Fibroblast of skin of scalp (primary cell): ENCODE results near the gene CRYGA.
"Not testable (repeated sequence)": the region's sequence is repeated elsewhere in the genome, so short reads cannot be mapped to it uniquely, and the experiment has no call there.

Source experiments
- DNase-seq: peaks from one replicate; pipeline ENCODE4 v3.0.0-alpha.2; 2013

Gene CRYGA

GRCh38 chr2:208125251-208125650 lies 38.1 kb downstream of the CRYGA start:
- no peak for DNase-seq

DNA sequence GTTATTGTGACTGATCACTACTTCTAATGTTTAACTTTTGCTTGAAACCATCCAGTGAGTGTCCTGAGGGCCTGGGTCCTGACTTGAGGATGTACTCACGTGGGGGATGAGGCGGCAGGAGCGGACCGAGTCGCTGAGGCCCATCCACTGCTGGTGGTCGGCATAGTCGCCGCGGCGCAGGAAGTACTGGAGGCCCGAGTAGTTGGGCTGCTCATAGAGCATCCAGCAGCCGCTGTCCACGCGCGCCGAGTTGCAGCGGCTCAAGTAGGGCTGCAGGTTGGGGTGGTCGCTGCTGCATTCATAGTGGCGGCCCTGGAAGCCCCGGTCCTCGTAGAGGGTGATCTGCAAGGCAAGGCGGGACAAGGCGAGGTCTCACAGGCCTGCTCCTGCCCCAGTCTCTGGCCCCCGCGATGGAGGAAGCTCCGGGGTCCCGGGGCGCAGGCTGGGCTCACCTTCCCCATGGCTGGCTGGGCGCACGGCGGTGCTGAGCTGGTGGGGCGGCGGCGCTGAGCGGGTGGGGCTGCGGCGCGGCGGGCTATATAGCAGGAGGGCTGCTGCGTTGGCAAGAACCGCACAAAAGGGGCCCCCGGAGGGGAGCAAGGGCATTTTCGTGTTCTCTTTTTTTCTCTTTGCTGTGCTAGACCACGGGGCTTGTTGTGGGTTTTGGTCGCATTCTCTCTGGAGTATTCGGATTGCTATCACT lies 39.2 kb downstream of the CRYGA start, which contains the start of gene CRYGD:
Gene CRYGD (minus strand): TSS at position 512 of the 703 bp plus-strand sequence. CDS start 51 bp downstream, at position 461.
- DNase-seq, result not testable (repeated sequence)

GRCh38 chr2:208122248-208122647 lies 41.1 kb downstream of the CRYGA start:
- DNase-seq, result no peak

DNA sequence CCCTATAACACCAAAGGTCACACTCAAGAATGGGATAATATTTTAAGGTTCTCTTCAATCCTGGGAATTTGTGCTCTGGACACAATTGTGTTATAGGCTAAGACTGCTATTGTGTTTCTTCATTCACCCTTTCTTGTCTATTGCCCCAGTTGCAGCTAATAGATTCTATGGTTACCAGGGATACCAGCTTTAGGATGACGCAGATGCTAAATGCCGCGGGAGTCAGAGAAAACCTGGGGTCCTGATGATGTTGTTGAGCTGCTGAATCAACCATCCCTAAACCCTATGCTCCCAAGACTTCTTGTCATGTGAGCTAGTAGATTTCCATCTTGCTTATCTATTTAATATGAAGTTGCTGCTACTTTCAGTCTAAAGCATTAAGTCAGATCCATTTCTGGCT lies 44.5 kb downstream of the CRYGA start:
- no peak for DNase-seq

DNA sequence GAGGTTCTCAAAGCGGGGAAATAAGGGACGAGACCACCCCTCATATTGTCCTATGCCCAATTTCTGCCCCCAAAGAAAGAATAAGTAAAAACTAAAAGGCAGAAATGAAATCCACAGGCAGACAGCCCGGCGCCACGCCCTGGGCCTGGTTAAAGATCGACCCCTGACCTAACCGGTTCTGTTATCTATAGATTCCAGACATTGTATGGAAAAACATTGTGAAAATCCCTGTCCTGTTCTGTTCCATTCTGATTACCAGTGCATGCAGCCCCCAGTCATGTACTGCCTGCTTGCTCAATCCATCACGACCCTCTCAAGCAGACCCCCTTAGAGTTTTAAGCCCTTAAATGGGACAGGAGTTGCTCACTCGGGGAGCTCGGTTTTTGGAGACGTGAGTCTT lies 46.0 kb downstream of the CRYGA start:
- DNase-seq, result not testable (repeated sequence)

- DNase-seq, result no peak
Measured at GRCh38 chr2:208112969-208113368, 50.4 kb downstream of the CRYGA start.

DNA sequence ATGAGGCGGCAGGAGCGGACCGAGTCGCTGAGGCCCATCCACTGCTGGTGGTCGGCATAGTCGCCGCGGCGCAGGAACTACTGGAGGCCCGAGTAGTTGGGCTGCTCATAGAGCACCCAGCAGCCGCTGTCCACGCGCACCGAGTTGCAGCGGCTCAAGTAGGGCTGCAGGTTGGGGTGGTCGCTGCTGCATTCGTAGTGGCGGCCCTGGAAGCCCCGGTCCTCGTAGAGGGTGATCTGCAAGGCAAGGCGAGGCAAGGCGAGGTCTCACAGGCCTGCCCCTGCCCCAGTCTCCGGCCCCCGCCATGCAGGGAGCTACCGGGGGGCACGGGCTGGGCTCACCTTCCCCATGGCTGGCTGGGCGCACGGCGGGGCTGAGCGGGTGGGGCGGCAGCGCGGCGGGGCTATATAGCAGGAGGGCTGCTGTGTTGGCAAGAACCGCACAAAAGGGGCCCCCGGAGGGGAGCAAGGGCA lies 51.1 kb downstream of the CRYGA start:
- not testable (repeated sequence) for DNase-seq
